NK-92 treated with Interleukin-12 subunit alpha and Interleukin-12 subunit beta, amount 100 ng/mL, for 24 hours (cell line): Measurements from ENCODE around the gene TJP3.

Experiments used
- DNase-seq: peaks from one replicate; lab custom pipeline; 2025; lab: John Stamatoyannopoulos, UW

TJP3 gene

DNA sequence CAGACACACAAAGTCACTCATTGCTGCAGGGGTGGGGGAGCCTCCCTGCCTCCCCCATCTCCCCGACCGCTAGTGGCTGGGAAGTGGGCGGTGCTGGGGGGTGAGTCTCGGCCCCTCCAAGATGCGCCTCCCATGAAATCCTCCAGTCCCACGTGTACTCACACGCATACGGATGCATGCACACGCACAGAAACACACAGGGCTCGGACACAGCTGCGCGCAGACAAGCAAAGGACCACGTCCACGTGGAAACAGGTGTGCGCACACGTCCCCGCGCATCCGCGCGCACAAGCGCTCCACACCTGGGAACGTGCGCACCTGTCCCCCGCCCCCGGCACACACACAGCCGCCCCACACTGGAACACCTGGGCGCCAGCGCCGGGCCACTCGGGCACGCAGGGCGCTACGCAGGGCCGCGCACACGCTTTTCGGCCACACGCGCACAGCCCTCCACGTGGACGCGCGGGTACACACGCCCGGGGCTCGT, 77.3 kb downstream of the TJP3 start:
- no peak for DNase-seq

DNA sequence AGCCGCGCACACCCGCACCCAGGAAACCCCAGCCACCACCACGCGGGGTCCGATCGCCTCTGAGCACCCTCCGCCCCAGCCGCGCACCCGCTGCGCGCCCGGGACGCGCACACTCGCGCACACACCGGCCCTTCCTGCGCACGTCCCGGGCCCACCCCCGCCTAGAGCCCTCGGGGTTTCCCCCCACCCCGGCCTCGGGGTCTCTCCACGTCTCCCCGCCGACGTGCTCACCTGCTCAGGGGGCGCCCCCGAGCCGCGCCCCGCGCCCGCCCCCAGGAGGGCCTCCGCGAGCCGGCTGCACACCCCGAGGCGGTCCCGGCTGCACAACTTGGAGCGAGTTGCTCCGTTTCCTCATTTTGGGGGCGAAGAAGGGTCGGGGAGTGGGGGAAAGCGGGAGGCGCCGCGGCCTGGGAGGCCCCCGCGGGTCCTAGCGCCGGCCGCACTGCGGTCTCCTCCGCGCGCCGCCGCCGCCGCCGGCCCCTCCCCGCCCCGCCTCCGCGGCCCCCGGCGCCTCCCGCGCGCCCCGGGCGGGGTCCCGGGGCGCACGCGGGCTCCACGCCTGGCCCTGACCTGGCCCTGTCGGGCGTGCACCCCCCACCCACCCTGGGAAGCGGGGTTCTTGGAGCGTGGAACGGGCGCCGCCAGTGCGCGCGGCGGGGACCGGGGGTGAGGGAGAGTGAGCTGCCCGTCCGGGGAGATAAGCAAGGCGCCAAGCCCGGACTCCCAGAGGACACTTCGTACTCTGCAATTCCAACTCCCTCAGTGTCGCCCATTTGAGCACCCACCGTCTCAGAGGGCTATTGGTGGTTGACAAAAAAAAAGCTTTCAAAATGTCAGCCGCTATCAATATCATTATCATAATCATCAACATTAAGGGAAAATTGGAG, 78.0 kb downstream of the TJP3 start, which contains the start of gene MATK:
Gene MATK (minus strand): TSS at position 444 of the 887 bp plus-strand sequence. CDS start 1,246 bp downstream, outside the sequence.
- DNase-seq = no peak

DNA sequence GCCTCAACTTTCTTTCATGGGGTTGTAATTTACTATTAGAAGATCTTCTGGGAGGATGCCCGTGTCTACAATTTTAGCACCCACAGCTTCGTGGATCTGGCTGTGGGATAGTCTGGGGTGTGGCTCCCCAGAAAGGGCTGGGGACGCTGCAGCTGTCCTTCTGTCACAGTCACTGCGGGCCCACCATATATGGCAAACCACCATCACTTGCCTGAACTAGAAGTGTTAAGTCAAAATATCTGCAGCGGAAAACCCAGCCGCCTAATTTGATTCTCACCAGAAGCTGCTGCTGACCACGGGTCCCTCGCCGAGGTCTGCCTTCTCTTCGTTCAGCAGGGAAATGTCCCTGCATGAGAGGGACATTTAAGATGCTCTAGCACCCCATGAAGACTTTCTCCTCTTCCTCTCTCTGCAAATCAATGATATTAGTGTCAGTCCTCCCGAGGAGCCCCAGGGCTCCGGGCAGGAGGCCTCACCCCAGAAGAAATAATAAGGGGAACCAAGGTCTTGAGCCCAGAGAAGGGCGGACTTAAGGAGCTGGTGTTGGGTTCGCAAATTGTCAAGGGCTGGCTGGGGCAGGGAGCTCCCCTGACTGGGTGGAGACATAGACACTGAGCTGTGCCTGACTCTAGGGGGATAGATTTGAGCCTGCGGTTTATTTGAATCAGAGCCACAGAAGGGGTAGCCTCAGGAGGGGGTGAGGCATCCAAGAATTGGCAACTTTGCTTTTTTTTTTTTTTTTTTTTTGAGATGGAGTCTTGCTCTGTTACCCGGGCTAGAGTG, 81.0 kb downstream of the TJP3 start:
- peak; percentile 69 for DNase-seq

DNA sequence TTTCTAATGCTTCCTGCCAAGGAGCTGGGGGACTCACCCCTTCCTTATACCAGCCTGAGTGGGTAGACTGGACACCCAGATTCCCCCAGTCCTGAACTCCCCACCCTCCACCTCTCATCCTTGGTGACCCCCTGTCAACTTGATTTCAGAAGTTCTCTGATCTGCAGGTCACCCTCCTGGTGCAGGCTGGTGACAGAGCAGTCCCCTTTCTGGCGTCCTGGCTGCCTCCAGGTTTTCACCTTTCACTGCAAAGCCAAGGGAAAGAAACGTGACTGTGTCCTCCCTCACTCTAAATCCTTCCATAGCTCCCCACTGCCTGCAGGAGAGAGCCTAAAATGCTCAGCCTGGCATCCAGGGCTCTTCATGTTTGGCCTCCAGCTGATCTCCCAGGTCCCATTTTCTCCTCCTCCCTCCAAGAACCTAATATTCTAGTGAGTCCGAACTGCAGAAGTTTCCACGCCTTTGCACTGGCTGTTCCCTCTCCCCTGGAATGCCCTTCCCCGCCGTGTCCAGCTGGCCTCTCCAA, 82.1 kb downstream of the TJP3 start:
- DNase-seq = no peak

DNA sequence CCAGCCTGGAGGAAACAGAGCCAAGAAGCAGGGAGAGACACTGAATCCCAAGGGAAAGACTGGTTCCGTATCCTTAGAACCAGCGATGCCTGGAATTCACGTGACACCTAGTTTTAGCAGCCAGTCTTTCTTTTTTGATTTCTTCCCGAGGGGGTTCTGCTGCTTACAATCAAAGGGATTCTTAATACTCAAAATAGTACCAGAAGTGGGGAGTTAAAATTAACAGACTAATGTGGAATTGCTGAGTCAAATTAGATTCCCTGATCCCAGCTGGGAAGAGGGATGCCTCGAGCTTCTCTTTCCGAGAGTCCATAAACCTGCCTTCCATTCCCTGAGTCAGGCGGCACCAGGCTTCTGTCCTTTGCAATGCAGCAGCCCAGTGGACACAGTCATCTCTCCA, 82.8 kb downstream of the TJP3 start:
- no peak for DNase-seq

DNA sequence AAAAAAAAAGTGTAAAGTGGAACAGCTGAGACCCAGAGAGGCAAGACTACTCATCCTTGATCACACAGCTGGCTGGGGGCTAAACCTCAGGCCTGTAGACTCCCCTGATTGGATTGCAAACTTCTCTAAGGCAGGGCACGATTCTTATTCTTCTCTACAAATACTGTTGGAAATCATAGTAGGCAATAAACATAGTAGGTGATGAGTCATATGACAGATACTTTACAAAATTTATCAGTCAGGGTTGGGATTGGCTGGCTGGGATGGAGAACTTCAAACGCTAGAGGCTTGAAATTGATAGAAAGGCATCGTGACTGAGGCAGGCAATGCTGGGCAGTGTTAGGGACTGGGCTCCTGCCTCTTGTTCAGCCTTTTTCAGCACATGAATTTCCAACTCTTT, 83.9 kb downstream of the TJP3 start:
- DNase-seq = no peak

DNA sequence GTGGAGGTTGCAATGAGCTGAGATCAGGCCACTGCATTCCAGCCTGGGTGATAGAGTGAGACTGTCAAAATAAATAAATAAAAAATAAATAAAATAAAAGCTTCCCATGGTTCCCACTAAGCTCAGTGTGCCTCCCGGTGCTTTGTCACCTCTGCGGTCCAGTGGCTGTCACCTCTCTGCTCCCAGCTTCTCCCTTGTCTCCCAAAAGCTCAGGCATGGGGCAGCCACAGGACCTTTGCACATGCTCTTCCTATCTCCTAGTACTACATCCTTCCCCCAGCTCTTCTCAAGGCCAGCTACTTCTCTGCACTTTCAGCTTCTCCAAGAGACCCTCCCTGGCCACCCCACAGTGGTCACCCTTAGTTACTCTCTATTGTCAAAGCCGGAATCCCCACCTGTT, 85.6 kb downstream of the TJP3 start:
- DNase-seq = no peak

DNA sequence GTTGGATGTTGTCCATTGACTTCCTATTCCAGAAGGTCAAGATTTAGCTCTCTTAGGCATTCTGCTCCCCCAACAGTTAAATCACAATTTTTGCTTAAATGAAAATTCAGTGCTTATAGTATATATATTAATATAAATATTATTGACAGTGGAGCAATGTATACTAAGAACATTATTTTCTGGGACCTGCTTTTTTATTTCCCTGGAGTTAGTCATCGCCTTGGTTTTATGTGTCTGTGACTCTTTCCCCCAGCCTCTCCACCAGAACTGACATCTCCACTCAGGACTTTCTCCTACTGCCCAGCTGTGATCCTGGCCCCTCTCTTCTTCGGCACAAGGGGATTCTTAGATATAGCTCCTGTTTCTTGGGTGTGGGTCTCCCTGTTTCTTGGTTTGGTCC, 88.2 kb downstream of the TJP3 start:
- DNase-seq = no peak

DNA sequence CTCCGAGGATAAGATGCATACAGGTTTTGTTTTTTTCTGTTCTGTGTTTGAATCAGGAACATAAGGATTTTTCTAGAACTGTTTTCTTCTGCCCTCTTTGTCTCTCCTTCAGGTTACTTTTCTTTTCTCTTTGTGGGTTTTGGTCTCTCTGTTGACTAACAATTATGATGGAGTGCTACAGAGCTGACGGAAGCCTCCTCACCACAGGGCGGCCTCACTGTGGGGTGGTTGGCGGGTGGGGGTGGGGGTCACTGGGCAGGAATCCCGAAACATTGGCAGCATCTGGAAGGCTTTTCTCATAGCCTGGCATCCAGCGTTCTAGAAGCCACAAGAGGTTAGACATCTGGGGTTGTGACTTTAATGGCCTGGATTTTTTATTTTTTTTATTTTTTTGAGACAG, 90.0 kb downstream of the TJP3 start:
- DNase-seq = peak; percentile 29
